Measurements from ENCODE around the gene RAB36.

RAB36 gene

DNA sequence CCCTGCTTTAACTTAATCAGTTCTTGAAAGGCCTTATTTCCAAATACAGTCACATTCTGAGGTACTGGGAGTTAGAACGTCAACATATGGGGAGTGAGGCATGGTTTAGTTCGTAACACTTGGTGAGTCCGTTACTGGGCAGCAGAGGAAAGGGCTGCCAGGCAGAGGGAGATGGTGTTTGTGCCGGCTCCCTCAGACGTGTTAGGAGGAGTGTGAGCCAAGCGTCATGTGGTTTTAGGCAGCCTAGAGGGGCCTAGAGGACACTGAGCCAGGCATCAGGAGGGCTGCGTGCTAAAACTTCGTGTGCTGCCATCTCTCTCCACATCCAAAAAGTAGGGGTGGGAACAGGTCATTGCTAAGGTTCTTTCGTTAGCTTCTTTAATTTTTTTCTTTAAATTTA lies 45.2 kb downstream of the RAB36 start:
- no peak overlapping the region for H3K4me3 ChIP-seq (replicated peaks; ENCODE audit: low read depth, low read length)
- TF ChIP-seq, protein P1, sequence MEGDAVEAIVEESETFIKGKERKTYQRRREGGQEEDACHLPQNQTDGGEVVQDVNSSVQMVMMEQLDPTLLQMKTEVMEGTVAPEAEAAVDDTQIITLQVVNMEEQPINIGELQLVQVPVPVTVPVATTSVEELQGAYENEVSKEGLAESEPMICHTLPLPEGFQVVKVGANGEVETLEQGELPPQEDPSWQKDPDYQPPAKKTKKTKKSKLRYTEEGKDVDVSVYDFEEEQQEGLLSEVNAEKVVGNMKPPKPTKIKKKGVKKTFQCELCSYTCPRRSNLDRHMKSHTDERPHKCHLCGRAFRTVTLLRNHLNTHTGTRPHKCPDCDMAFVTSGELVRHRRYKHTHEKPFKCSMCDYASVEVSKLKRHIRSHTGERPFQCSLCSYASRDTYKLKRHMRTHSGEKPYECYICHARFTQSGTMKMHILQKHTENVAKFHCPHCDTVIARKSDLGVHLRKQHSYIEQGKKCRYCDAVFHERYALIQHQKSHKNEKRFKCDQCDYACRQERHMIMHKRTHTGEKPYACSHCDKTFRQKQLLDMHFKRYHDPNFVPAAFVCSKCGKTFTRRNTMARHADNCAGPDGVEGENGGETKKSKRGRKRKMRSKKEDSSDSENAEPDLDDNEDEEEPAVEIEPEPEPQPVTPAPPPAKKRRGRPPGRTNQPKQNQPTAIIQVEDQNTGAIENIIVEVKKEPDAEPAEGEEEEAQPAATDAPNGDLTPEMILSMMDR (IDR thresholded peaks at IDR 0.05; ENCODE audit: low read length, missing control alignments), result no peak
- DNase-seq (ENCODE audit: low read depth), result no peak

- DNase-seq (ENCODE audit: low read depth), result no peak
- no peak overlapping the region for H3K4me3 ChIP-seq (replicated peaks; ENCODE audit: low read depth, low read length)
- TF ChIP-seq, protein P1 (IDR thresholded peaks at IDR 0.05; ENCODE audit: low read length, missing control alignments), result no peak
Measured at GRCh38 chr22:23192133-23192532, 46.9 kb downstream of the RAB36 start.

DNA sequence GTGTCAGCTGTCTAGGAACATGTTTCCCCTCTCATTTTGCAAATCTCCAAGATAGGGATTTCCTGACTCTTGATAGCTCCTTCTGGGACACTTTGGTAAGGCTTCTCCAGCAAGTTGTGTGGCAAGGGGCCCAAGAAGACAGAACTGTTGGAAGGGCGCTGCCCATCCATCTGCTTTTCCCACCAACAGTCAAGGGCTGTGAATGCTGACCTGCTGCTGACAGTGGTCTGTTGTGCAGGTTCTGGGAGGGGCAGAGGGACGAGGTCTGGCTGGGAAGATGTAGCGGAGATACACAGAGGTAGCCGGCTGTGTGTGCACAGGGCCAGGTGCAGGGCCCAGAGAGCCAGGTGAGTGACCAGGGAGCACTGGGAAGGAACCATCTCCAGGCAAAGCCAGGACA lies 47.3 kb downstream of the RAB36 start:
- no peak overlapping the region for H3K4me3 ChIP-seq (replicated peaks; ENCODE audit: low read depth, low read length)

GRCh38 chr22:23193196-23193827 lies 48.0 kb downstream of the RAB36 start:
- TF ChIP-seq, protein P1 (IDR thresholded peaks at IDR 0.05; ENCODE audit: low read length, missing control alignments), result no peak
- H3K4me3 ChIP-seq (replicated peaks; ENCODE audit: low read depth, low read length), result no peak overlapping the region
- DNase-seq (ENCODE audit: low read depth), result no peak

More for the DNA sequence above, 47.3 kb downstream of the RAB36 start:
- no peak for DNase-seq (ENCODE audit: low read depth)
- TF ChIP-seq, protein P1 (IDR thresholded peaks at IDR 0.05; ENCODE audit: low read length, missing control alignments), result no peak

DNA sequence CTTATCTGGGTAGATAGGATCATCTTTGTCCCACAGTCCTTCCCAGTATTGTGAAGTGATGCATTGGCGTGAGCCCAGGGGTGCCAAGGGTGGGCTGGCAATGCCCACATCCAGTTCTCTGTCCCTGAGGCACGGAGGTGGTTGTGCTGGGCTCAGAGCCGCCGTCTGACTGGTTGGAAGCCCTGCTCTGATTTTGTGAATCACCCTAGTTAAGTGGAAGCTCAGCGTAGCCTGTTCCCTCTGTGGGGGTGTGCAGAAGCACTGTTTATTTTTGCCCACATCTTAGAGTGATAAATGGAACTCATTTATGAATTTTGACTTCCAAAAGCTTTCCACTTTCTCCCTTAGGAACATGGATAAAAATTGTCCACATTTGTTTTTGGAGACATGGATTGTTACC lies 48.6 kb downstream of the RAB36 start:
- TF ChIP-seq, protein P1 (IDR thresholded peaks at IDR 0.05; ENCODE audit: low read length, missing control alignments), result no peak
- DNase-seq (ENCODE audit: low read depth), result no peak
- H3K4me3 ChIP-seq (replicated peaks; ENCODE audit: low read depth, low read length), result no peak overlapping the region

DNA sequence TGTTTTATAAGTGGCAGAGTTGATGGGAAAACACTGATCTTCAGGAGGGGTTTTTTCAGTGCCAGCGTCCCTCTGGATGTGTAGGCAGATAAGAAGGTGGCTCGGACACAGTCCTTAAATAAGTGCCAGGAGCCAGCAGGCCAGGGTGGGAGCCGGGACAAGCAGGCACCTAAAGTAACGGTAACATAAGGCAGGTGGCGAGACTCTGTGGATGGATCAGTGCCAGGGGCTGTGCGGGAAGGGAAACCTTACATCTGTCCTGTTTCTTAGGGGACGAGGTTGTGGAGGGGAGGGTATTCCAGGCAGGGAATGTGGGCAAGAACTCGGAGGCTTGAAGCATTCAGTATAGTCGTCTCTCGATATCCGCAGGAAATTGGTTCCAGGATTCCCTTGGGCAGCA lies 50.9 kb downstream of the RAB36 start:
- DNase-seq (ENCODE audit: low read depth), result no peak
- TF ChIP-seq, protein P1 (IDR thresholded peaks at IDR 0.05; ENCODE audit: low read length, missing control alignments), result no peak
- H3K4me3 ChIP-seq (replicated peaks; ENCODE audit: low read depth, low read length), result no peak overlapping the region

DNA sequence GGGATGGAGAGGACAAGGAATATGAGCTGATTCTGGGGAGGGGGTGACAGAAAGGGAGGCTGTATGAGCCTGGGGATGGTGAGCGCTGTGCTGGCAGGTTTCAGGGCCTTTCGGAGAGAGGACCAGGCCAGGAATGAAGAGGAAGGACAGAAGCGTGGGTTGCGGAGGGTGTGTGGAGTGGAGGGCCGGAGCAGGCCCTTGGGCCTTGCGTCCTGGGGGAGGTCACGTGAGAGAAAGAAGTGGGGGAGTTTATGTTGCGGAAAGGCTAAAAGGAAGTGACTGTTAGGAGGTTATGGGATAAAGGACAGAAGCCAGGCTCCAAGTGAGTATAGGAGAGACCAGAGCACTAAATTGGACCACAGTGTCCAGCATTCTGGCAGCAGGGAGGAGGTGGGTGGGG lies 52.6 kb downstream of the RAB36 start:
- no peak for DNase-seq (ENCODE audit: low read depth)
- TF ChIP-seq, protein P1 (IDR thresholded peaks at IDR 0.05; ENCODE audit: low read length, missing control alignments), result no peak
- H3K4me3 ChIP-seq (replicated peaks; ENCODE audit: low read depth, low read length), result no peak overlapping the region

Data from fibroblast of pulmonary artery (primary cell).